ENCODE data around the gene CYP4Z1. TPM values are rescaled to one million over a fixed set of nuclear protein-coding genes. Genes with fewer than 3 reads are reported as not detected.
"Not testable (repeated sequence)": the region's sequence is repeated elsewhere in the genome, so short reads cannot be mapped to it uniquely, and the experiment has no call there.

The CYP4Z1 gene
- total and polyA plus RNA-seq, 2 donors (not counting 3 experiments of a cell fraction or from before 2014, with no cell fraction given) = not detected

- CTCF ChIA-PET = no interaction called here
- no peaks in the 10 kb centered on the region for H3K9me1 ChIP-seq (replicated peaks; ENCODE audit: control insufficient read depth, extremely low read depth, insufficient read depth, low read length)
Observed at GRCh38 chr1:47113178-47113577, 46.1 kb downstream of the CYP4Z1 start.

GRCh38 chr1:47121039-47121438 is 54.0 kb downstream of the CYP4Z1 start:
- H4K20me1 ChIP-seq (replicated peaks; ENCODE audit: control insufficient read depth, extremely low read depth, insufficient read depth, low read length); H3K4me3 ChIP-seq (replicated peaks in 1 of 3; ENCODE audit: insufficient read depth in 1 of 3, low read depth in 1 of 3, low read length in 3 of 3); H3K27ac ChIP-seq (ENCODE audit: insufficient read depth, low read depth, low read length); CTCF ChIA-PET; H3K79me2 ChIP-seq (ENCODE audit: control insufficient read depth, insufficient read depth, low read length); intact Hi-C loops (cut with micrococcal nuclease); DNase-seq (ENCODE audit: low read depth, low spot score); H3K9me3 ChIP-seq (replicated peaks; ENCODE audit: control insufficient read depth, insufficient read depth, low read length); H3K4me2 ChIP-seq (ENCODE audit: insufficient read depth, low read length); BruUV-seq (replicated peaks); H3K4me1 ChIP-seq (ENCODE audit: control insufficient read depth, extremely low read depth, insufficient read depth, low read length); dilution Hi-C loops (cut with MboI; ENCODE audit: extremely low pct_ligation_motif_present, low sequenced_read_pairs); FAIRE-seq; H3K36me3 ChIP-seq (ENCODE audit: control insufficient read depth in 2 of 2, extremely low read depth in 1 of 2, insufficient read depth in 2 of 2, low read length in 2 of 2); H3K9me1 ChIP-seq (replicated peaks; ENCODE audit: control insufficient read depth, extremely low read depth, insufficient read depth, low read length); H2AFZ ChIP-seq (ENCODE audit: low read depth, low read length); H3K9ac ChIP-seq (replicated peaks; ENCODE audit: extremely low read depth, insufficient read depth, low read length); POLR2A ChIA-PET; H3K27me3 ChIP-seq (ENCODE audit: control insufficient read depth in 2 of 2, insufficient read depth in 2 of 2, low read length in 2 of 2): not testable (repeated sequence)

More at GRCh38 chr1:47113178-47113577, 46.1 kb downstream of the CYP4Z1 start:
- no peak overlapping the region for H2AFZ ChIP-seq (ENCODE audit: low read depth, low read length)
- no peak overlapping the region for H3K27ac ChIP-seq (ENCODE audit: insufficient read depth, low read depth, low read length)
- no peak overlapping the region for H3K4me3 ChIP-seq (replicated peaks in 1 of 3; ENCODE audit: insufficient read depth in 1 of 3, low read depth in 1 of 3, low read length in 3 of 3)
- no peak for TF ChIP-seq FOS (IDR thresholded peaks at IDR 0.05; ENCODE audit: borderline replicate concordance, insufficient read depth, low read length)
- no peak for TF ChIP-seq POLR2AphosphoS5 (IDR thresholded peaks at IDR 0.05; ENCODE audit: insufficient read depth, low read depth, low read length)
- TF ChIP-seq GATA2 (IDR thresholded peaks at IDR 0.05; ENCODE audit: insufficient read depth, insufficient read length, low read depth, low read length) = no peak
- TF ChIP-seq POLR2A (IDR thresholded peaks at IDR 0.05; ENCODE audit: low read depth, low read length) = no peak
- TF ChIP-seq EZH2 (IDR thresholded peaks at IDR 0.05; ENCODE audit: borderline replicate concordance, low read depth, low read length, severe bottlenecking) = no peak
- TF ChIP-seq MAX (IDR thresholded peaks at IDR 0.05; ENCODE audit: insufficient read depth, insufficient read length) = no peak
- no peak for TF ChIP-seq MYC (IDR thresholded peaks at IDR 0.05; ENCODE audit: low read depth, low read length)
- TF ChIP-seq JUN (IDR thresholded peaks at IDR 0.05; ENCODE audit: borderline replicate concordance, insufficient read depth, insufficient read length, low read depth) = no peak
- TF ChIP-seq CTCF (IDR thresholded peaks at IDR 0.05; ENCODE audit: extremely low read depth in 1 of 2, insufficient read depth in 1 of 2, low read depth in 1 of 2, low read length in 2 of 2) = no peak
- H3K4me2 ChIP-seq (ENCODE audit: insufficient read depth, low read length) = no peak overlapping the region
- H3K36me3 ChIP-seq (ENCODE audit: control insufficient read depth in 2 of 2, extremely low read depth in 1 of 2, insufficient read depth in 2 of 2, low read length in 2 of 2) = no peaks in the 10 kb centered on the region
- intact Hi-C loops (cut with micrococcal nuclease) = no loop called here
- FAIRE-seq = no peak
- POLR2A ChIA-PET = no interaction called here
- dilution Hi-C loops (cut with MboI; ENCODE audit: extremely low pct_ligation_motif_present, low sequenced_read_pairs) = no loop called here
- H4K20me1 ChIP-seq (replicated peaks; ENCODE audit: control insufficient read depth, extremely low read depth, insufficient read depth, low read length) = no peaks in the 10 kb centered on the region
- H3K9ac ChIP-seq (replicated peaks; ENCODE audit: extremely low read depth, insufficient read depth, low read length) = no peak overlapping the region
- no TSS peak for BruUV-seq (replicated peaks)
- no peak for DNase-seq (ENCODE audit: low read depth, low spot score)
- H3K9me3 ChIP-seq (replicated peaks; ENCODE audit: control insufficient read depth, insufficient read depth, low read length) = no peaks in the 10 kb centered on the region
- peaks cover 4% of the 10 kb centered on the region for H3K4me1 ChIP-seq (ENCODE audit: control insufficient read depth, extremely low read depth, insufficient read depth, low read length)
- no peaks in the 10 kb centered on the region for H3K79me2 ChIP-seq (ENCODE audit: control insufficient read depth, insufficient read depth, low read length)
- no peaks in the 10 kb centered on the region for H3K27me3 ChIP-seq (ENCODE audit: control insufficient read depth in 2 of 2, insufficient read depth in 2 of 2, low read length in 2 of 2)

- CTCF ChIA-PET = not testable (repeated sequence)
Observed at GRCh38 chr1:47124834-47125233, 57.8 kb downstream of the CYP4Z1 start.

More at GRCh38 chr1:47124834-47125233, 57.8 kb downstream of the CYP4Z1 start:
- H3K27me3 ChIP-seq (ENCODE audit: control insufficient read depth in 2 of 2, insufficient read depth in 2 of 2, low read length in 2 of 2); H3K27ac ChIP-seq (ENCODE audit: insufficient read depth, low read depth, low read length); POLR2A ChIA-PET; intact Hi-C loops (cut with micrococcal nuclease); DNase-seq (ENCODE audit: low read depth, low spot score); H3K4me3 ChIP-seq (replicated peaks in 1 of 3; ENCODE audit: insufficient read depth in 1 of 3, low read depth in 1 of 3, low read length in 3 of 3); H2AFZ ChIP-seq (ENCODE audit: low read depth, low read length); H3K9ac ChIP-seq (replicated peaks; ENCODE audit: extremely low read depth, insufficient read depth, low read length); H4K20me1 ChIP-seq (replicated peaks; ENCODE audit: control insufficient read depth, extremely low read depth, insufficient read depth, low read length); H3K4me1 ChIP-seq (ENCODE audit: control insufficient read depth, extremely low read depth, insufficient read depth, low read length); H3K4me2 ChIP-seq (ENCODE audit: insufficient read depth, low read length); dilution Hi-C loops (cut with MboI; ENCODE audit: extremely low pct_ligation_motif_present, low sequenced_read_pairs); H3K9me1 ChIP-seq (replicated peaks; ENCODE audit: control insufficient read depth, extremely low read depth, insufficient read depth, low read length); FAIRE-seq; H3K79me2 ChIP-seq (ENCODE audit: control insufficient read depth, insufficient read depth, low read length); H3K36me3 ChIP-seq (ENCODE audit: control insufficient read depth in 2 of 2, extremely low read depth in 1 of 2, insufficient read depth in 2 of 2, low read length in 2 of 2); H3K9me3 ChIP-seq (replicated peaks; ENCODE audit: control insufficient read depth, insufficient read depth, low read length); BruUV-seq (replicated peaks): not testable (repeated sequence)
